Sigmoid colon (tissue), 7 donors: ENCODE data around the gene NELFA. TPM values are rescaled to one million over a fixed set of nuclear protein-coding genes. Genes with fewer than 3 reads are reported as not detected.

ENCODE experiments used
- DNase-seq: peaks from one replicate; pipeline ENCODE4 v3.0.0-alpha.2; 2019
- H3K27ac ChIP-seq, 4 donors: fragments of 200-600 bp; sonication (generic); one replicate each; pipeline ENCODE4 v1.5.1; 2016 to 2019; ENCODE audit warnings: mild to moderate bottlenecking in 1 of 4
- H3K27me3 ChIP-seq, 3 donors: fragments of 200-600 bp; sonication (generic); one replicate each; pipeline ENCODE4 v1.5.1; 2019; ENCODE audit warnings: mild to moderate bottlenecking in 1 of 3
- H3K36me3 ChIP-seq, 4 donors: fragments of 200-600 bp; sonication (generic); one replicate each; pipeline ENCODE4 v1.5.1; 2016 to 2019
- H3K4me1 ChIP-seq, 4 donors: fragments of 200-600 bp; sonication (generic); one replicate each; pipeline ENCODE4 v1.5.1; 2017 to 2019
- H3K4me3 ChIP-seq, 4 donors: fragments of 200-600 bp; sonication (generic); one replicate each; pipeline ENCODE4 v1.5.1; 2017 to 2019; ENCODE audit warnings: mild to moderate bottlenecking in 2 of 4, moderate library complexity in 1 of 4
- H3K9me3 ChIP-seq, 4 donors: fragments of 200-600 bp in 3 of 4; sonication (generic) in 3 of 4; one replicate each; pipeline versions ENCODE4 v1.5.1 to v1.6.1; 2013 to 2019
- CTCF ChIP-seq, 4 experiments: fragments of 450-650 bp in 3 of 4; fragments of 200-600 bp in 1 of 4; IDR thresholded peaks; one replicate each; pipeline ENCODE4 v1.5.1; 2016 to 2019; ENCODE audit warnings: antibody characterized with exemption in 4 of 4, mild to moderate bottlenecking in 3 of 4, moderate library complexity in 2 of 4
- EP300 ChIP-seq, 4 donors: sonication (generic); formaldehyde crosslinking; IDR thresholded peaks; one replicate each; pipeline ENCODE4 v1.6.1; 2017; ENCODE audit warnings: antibody characterized with exemption in 4 of 4
- POLR2A ChIP-seq, 2 donors: fragments of 450-650 bp; IDR thresholded peaks; one replicate each; pipeline ENCODE4 v1.6.1; 2016; ENCODE audit warnings: antibody characterized with exemption in 2 of 2, mild to moderate bottlenecking in 2 of 2, moderate library complexity in 2 of 2
- POLR2AphosphoS5 ChIP-seq, 4 donors: sonication (generic); formaldehyde crosslinking; IDR thresholded peaks; one replicate each; pipeline ENCODE4 v1.6.1; 2017; ENCODE audit warnings: antibody characterized with exemption in 4 of 4
- WGBS, 2 donors: extraction: QIAGEN DNeasy Blood & Tissue Kit; methylation state at CpG; one replicate each; pipeline ENCODE4 v1.1.7; 2013; 5-methylcytosine and 5-hydroxymethylcytosine counted together
- intact Hi-C: fragments of 100-400 bp; cut with DNase I; formaldehyde crosslinking; loops from one replicate; pipeline ENCODE4 v1.15.1; 2023
- polyA plus RNA-seq, 3 donors: library from polyadenylated mRNA; stranded (reverse); fragments of 200-250 nt; gene quantifications; one replicate each; pipeline ENCODE4 v1.2.3, GENCODE V29; 2013
- total RNA-seq, 4 donors: library from RNA; depleted of rRNA; stranded (reverse); fragments of >200 nt; gene quantifications; one replicate each; pipeline ENCODE4 v1.1.0, GENCODE V29; 2016
- donor health status: healthy with polysubstance abuse.
- donor health status: Bipolar disorder and iron deficiency.
- donor health status: healthy.

The NELFA gene
- total and polyA plus RNA-seq, 7 donors: 13.8 to 27.4 (median 15.3) TPM

- no peak for DNase-seq
- WGBS, 2 donors: 94 to 95% methylated on average over 33 of the region's 33 CpGs
- Histone ChIP-seq H3K4me1 (peaks cover 0 to 4% (median 0%) of the 10 kb centered on the region in 4 donors), H3K9me3 (no peaks in the 10 kb centered on the region), H3K27ac (no peak overlapping the region), H3K27me3 (no peaks in the 10 kb centered on the region), H3K36me3 (peaks cover 30 to 69% (median 47%) of the 10 kb centered on the region in 4 donors), H3K4me3 (no peak overlapping the region)
- no peak for TF ChIP-seq CTCF (IDR thresholded peaks at IDR 0.05)
- no peak for TF ChIP-seq POLR2A (IDR thresholded peaks at IDR 0.05)
- no peak for TF ChIP-seq POLR2AphosphoS5 (IDR thresholded peaks at IDR 0.05)
- TF ChIP-seq EP300 (IDR thresholded peaks at IDR 0.05): no peak
- intact Hi-C loops: no loop called here
These were observed 19.0 kb downstream of the NELFA start for GRCh38 chr4:1989533-1990347.

DNA sequence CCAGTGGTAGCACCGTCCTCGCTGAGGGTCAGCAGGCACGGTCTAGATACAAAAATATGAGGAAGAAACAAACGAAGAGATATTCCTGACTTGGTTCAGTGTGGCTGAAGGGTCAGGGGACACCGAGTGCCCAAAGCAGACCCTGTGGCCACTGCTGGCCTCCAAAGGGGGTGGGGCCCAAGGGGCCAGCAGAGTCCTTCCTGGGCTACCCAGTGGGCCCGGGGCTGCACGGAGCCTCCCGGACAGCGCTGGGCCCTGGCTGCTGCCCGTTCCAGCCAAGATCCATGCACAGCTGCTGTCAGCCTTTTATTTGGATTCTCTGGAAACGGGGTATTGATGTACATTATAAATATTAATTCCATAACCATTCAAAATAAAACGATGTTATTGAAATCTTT lies 20.4 kb downstream of the NELFA start:
- no peak for DNase-seq
- 94 to 96% methylated on average over 12 of the region's 12 CpGs for WGBS, 2 donors
- H3K36me3 ChIP-seq: peaks cover 43 to 83% (median 61%) of the 10 kb centered on the region in 4 donors
- no peaks in the 10 kb centered on the region for H3K27me3 ChIP-seq
- H3K9me3 ChIP-seq: no peaks in the 10 kb centered on the region
- no peak overlapping the region for H3K27ac ChIP-seq
- H3K4me1 ChIP-seq: peaks cover 0 to 4% (median 0%) of the 10 kb centered on the region in 4 donors
- no peak overlapping the region for H3K4me3 ChIP-seq
- intact Hi-C loops: no loop called here
- TF ChIP-seq POLR2AphosphoS5 (IDR thresholded peaks at IDR 0.05): no peak
- no peak for TF ChIP-seq EP300 (IDR thresholded peaks at IDR 0.05)
- TF ChIP-seq CTCF (IDR thresholded peaks at IDR 0.05): no peak
- no peak for TF ChIP-seq POLR2A (IDR thresholded peaks at IDR 0.05)

DNA sequence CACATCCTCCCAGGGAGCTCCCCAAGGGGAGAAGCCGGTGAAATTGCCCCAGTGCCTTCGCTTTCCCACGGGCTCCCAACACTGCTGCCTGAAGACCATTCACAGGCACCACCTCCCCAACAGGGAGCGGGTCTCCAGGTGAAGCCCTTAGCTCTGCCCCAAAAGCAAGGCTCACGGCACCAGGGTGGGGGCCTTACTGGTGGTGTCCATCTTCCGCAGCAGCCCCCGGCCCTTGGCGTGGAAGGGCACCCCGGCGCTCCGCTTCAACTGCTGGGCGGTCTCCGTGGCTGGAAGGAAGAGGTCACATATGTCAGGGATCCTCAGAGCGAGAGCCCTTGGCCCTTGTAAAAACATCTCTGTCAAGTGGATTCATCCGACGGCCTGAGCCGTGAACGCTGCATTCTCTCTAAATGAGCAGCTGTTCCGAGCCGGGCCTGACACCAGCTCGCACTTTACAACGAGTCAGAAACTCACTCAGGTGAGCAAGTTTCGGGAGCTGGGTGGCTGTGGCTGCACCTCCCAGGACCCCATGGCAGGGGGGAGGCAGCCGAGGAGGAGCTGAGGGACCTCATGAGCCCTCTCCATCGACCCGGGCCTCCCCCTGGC lies 20.9 kb downstream of the NELFA start:
- intact Hi-C loops: no loop called here
- Histone ChIP-seq H3K4me3 (no peak overlapping the region), H3K27me3 (no peaks in the 10 kb centered on the region), H3K9me3 (no peaks in the 10 kb centered on the region), H3K4me1 (peaks cover 0 to 4% (median 0%) of the 10 kb centered on the region in 4 donors), H3K36me3 (peaks cover 48 to 88% (median 66%) of the 10 kb centered on the region in 4 donors), H3K27ac (no peak overlapping the region)
- WGBS, 2 donors: 94 to 95% methylated on average over 26 of the region's 26 CpGs
- DNase-seq: no peak
- TF ChIP-seq EP300 (IDR thresholded peaks at IDR 0.05) (no peak), POLR2AphosphoS5 (IDR thresholded peaks at IDR 0.05) (no peak), CTCF (IDR thresholded peaks at IDR 0.05) (no peak), POLR2A (IDR thresholded peaks at IDR 0.05) (no peak)

GRCh38 chr4:1987296-1987695 lies 21.5 kb downstream of the NELFA start:
- H3K27ac ChIP-seq: no peak overlapping the region
- TF ChIP-seq POLR2A (IDR thresholded peaks at IDR 0.05): no peak
- TF ChIP-seq CTCF (IDR thresholded peaks at IDR 0.05): no peak
- no peak for TF ChIP-seq POLR2AphosphoS5 (IDR thresholded peaks at IDR 0.05)
- no peak for TF ChIP-seq EP300 (IDR thresholded peaks at IDR 0.05)
- H3K9me3 ChIP-seq: no peaks in the 10 kb centered on the region
- H3K4me1 ChIP-seq: peaks cover 0 to 2% (median 0%) of the 10 kb centered on the region in 4 donors
- no peak for DNase-seq
- intact Hi-C loops: no loop called here
- no peak overlapping the region for H3K4me3 ChIP-seq
- H3K27me3 ChIP-seq: no peaks in the 10 kb centered on the region
- WGBS, 2 donors: 88 to 94% methylated on average over 19 of the region's 19 CpGs
- peaks cover 53 to 94% (median 71%) of the 10 kb centered on the region in 4 donors for H3K36me3 ChIP-seq
